Large intestine (tissue), 3 donors: ENCODE measurements around the gene CCNK. TPM values are rescaled to one million over a fixed set of nuclear protein-coding genes. Genes with fewer than 3 reads are reported as not detected.

Experiments used
- DNase-seq, 2 donors: peaks; one replicate each; pipeline versions ENCODE4 v3.0.0 to v3.0.0-alpha.2; 2013
- H3K27ac ChIP-seq: one replicate; pipeline ENCODE4 v1.5.1; 2013; ENCODE audit warnings: low read length
- H3K27me3 ChIP-seq: 2 replicates; pipeline ENCODE4 v1.6.1; 2013; ENCODE audit warnings: low read length; ENCODE audit not compliant: control insufficient read depth, insufficient read depth
- H3K36me3 ChIP-seq: 2 replicates; pipeline ENCODE4 v1.6.1; 2013; ENCODE audit warnings: low read length; ENCODE audit not compliant: control insufficient read depth, insufficient read depth
- H3K4me1 ChIP-seq: one replicate; pipeline ENCODE4 v1.6.1; 2013; ENCODE audit warnings: low read length; ENCODE audit not compliant: control insufficient read depth, insufficient read depth
- H3K4me3 ChIP-seq: one replicate; pipeline ENCODE4 v1.5.1; 2013; ENCODE audit warnings: low read length
- H3K9me3 ChIP-seq: one replicate; pipeline ENCODE4 v1.6.1; 2013; ENCODE audit warnings: mild to moderate bottlenecking, low read depth, low read length, moderate library complexity; ENCODE audit not compliant: control insufficient read depth
- WGBS: methylation state at CpG from one replicate; pipeline ENCODE4 v1.1.5; 2013; ENCODE audit warnings: low lambda C conversion rate; ENCODE audit not compliant: insufficient coverage; 5-methylcytosine and 5-hydroxymethylcytosine counted together
- polyA plus RNA-seq: library from polyadenylated mRNA; unstranded; fragments of 120-200 nt; gene quantifications from one replicate; pipeline ENCODE4 v1.2.1, GENCODE V29; 2013

The CCNK gene
- polyA plus RNA-seq, 1 donor, result 43.3 TPM

DNA sequence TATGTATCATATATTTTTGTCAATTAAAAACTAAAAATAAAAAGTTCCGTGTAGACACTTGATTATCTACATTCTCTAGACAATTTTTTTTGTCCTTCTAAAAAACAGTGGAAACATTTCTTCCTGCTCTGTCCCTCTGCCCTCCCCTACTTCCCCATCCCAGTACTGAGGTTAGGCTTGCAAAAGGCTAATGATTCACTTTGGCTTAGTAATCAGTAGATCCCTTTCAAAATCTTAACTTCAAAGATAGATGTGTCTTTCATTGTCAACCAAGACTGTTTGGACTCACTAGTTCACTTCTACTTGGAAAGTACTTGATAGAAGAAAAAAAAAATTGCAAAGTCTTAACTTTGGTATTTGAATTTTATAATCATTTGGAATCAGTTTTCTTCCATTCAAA, 4.3 kb upstream of the CCNK start:
- Histone ChIP-seq H3K27me3 (no peaks in the 10 kb centered on the region), H3K4me1 (no peaks in the 10 kb centered on the region), H3K9me3 (no peaks in the 10 kb centered on the region), H3K27ac (no peak overlapping the region), H3K36me3 (no peaks in the 10 kb centered on the region), H3K4me3 (no peak overlapping the region)
- no peak for DNase-seq
- 89% methylated on average over 1 of the region's 1 CpG for WGBS

DNA sequence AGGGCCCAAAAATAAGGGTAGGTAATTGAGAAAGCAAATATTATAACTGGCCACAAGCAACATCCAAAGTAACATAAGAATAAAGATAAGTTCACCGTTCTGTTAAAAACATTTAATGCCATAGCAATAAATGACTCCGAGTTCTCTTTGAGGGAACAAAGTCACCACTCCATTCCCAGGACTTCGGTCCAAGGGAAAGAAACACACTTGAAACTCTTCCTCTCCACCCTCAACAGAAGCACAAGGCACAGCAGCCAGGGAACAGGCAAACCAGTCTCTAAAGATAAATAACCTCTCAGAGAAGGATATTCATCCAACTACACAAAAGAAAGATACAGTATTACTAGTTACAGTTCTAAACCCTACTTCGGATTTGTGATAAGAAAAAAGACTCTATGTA, 3.1 kb upstream of the CCNK start:
- Histone ChIP-seq H3K27me3 (no peaks in the 10 kb centered on the region), H3K4me1 (peaks cover 2% of the 10 kb centered on the region), H3K9me3 (no peaks in the 10 kb centered on the region), H3K27ac (peak overlapping the region; percentile 74), H3K36me3 (no peaks in the 10 kb centered on the region), H3K4me3 (peak overlapping the region; percentile 82)
- WGBS, result no CpG with 5 or more reads among the region's 4 CpGs
- peak; percentile 37 to 72 for DNase-seq

DNA sequence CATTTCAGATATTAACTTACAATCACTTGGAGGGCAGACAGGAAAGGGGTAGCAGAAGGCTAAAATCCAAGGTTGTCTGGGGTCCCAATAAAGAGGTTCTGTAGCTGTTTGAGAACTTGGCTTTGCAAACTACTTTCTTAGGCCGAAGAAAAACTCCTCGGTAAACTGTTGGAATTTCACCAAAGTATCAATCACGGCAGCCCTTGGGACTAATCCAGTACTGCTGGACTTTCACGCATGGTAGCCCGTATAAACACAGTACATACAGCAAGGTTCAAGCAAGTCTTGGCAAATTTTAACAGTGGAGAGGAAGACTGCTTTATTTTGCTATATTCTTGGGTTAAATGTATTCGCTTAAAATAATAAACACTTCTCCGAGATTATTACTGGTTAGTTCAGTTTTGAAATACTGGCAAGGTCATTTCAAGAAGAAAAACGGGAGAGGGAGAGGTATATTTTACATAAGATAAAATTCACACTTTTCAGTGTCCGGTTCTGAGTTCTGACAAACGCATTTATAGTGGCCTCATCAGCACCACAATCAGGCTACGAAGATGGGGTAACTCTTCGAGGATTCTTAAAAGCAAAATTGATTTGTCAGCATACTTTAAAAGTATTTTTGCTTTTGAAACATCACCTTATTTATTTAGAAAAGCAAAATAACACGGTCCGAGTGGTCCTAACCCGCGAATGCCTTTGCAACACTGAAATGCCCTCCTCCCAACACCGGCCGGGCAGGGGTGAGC, 1.9 kb upstream of the CCNK start:
- H3K27ac ChIP-seq, result peak overlapping the region; percentile 74
- H3K36me3 ChIP-seq, result no peaks in the 10 kb centered on the region
- no CpG with 5 or more reads among the region's 18 CpGs for WGBS
- no peaks in the 10 kb centered on the region for H3K9me3 ChIP-seq
- H3K27me3 ChIP-seq, result no peaks in the 10 kb centered on the region
- peak in 1 of 2 donors; percentile 21 for DNase-seq
- H3K4me3 ChIP-seq, result peak overlapping the region; percentile 82
- H3K4me1 ChIP-seq, result peaks cover 2% of the 10 kb centered on the region

DNA sequence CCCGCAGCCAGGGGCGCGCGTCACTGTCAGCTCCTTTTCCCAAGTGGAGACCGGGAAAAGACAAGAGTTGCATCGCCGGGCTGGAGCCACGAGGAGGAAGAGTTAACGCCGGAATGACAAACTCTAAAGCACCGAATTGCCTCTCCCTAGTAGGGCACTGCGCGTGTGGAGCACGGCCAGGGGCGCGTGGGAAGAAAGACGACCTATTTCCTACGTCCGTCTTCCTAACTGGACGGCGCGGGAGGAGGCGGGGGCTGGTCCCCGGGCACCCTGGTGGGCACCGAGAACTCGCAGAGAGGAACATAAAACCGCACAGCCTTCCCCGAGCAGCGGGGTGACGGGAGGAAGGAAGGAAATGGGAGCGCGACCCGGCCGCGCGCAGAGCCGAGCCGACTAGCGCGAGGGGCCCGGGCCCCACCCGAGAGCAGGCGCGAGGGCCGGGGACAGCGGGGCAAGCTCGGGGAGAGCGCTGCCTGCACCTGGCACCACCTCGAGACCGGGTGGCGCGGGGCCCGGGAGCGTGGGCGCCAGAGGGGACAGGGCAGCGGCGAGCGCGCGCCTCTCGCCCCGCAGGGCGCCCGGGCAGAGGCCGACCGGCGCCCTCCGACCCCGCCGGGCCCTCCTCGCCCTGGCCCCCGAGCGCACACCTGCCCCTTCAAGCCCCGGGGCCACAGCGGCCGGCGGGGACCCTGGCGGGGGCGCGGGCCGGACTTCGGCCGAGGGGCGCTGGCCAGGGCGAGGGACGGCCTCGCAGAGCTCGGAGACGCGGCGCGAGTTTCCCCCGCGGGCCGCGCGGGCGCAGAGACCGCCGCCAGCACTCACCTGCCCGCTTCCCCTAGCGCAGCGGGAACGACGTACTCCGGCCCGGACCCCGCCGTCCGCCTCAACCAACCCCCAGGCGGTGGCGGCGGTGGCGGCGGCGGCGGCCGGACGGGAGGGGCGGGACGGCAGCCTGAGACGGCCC, 1.0 kb upstream of the CCNK start, which contains the start of gene SETD3:
Gene SETD3 (minus strand): TSS at position 954 of the 964 bp plus-strand sequence. CDS start 15,054 bp downstream, outside the sequence.
- Histone ChIP-seq H3K4me3 (peak within 1 kb of the TSS; percentile 87), H3K27ac (peak within 1 kb of the TSS; percentile 79), H3K27me3 (no peaks in the 10 kb centered on the region), H3K9me3 (no peaks in the 10 kb centered on the region), H3K36me3 (no peaks in the 10 kb centered on the region), H3K4me1 (peaks cover 2% of the 10 kb centered on the region)
- WGBS, result no CpG with 5 or more reads among the region's 122 CpGs
- peak; percentile 23 to 66 for DNase-seq

DNA sequence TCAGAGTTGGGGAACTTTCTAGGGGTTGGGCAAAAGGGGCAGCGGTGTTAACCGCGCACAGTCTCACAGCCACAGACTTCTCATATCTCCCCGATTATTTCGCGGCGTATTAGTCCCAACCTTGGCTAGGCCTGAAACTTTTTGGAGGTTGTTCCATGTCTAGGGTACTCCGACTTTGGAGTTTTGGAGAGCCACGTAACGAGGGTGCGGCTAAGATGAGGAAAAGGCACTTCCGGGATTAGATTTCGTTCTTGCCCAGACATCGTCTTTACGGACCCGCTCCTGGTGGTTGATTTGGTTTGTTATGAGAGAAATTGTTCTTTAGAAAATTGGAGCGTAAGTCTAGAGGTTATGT, 513 bp downstream of the CCNK start:
- peak; percentile 16 to 50 for DNase-seq
- H3K9me3 ChIP-seq, result no peaks in the 10 kb centered on the region
- no peaks in the 10 kb centered on the region for H3K27me3 ChIP-seq
- no CpG with 5 or more reads among the region's 17 CpGs for WGBS
- H3K36me3 ChIP-seq, result no peaks in the 10 kb centered on the region
- peak overlapping the region; percentile 79 for H3K27ac ChIP-seq
- peaks cover 2% of the 10 kb centered on the region for H3K4me1 ChIP-seq
- peak overlapping the region; percentile 87 for H3K4me3 ChIP-seq

DNA sequence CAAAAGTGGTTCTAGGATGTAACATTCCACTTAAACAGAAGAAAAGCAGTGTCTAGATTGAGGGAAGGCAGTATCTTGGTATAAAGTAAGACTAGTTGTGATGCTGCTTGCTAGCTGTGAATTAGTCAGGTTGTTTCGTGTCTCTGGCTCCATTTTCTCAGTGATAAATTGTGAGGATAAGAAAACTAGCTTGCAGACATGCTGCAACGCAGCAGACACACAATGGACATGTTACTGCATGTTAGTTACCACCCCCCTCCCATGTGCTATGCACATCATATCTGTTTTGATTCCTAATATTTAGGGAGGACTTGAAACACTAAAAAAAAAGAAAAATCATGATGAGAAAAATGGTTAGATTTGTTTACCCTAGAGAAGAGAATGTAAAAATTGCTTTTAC, 2.9 kb downstream of the CCNK start:
- H3K27ac ChIP-seq, result no peak overlapping the region
- DNase-seq, result no peak
- no peaks in the 10 kb centered on the region for H3K27me3 ChIP-seq
- no peaks in the 10 kb centered on the region for H3K36me3 ChIP-seq
- H3K9me3 ChIP-seq, result no peaks in the 10 kb centered on the region
- no peak overlapping the region for H3K4me3 ChIP-seq
- WGBS, result 60% methylated on average over 1 of the region's 2 CpGs
- H3K4me1 ChIP-seq, result peaks cover 2% of the 10 kb centered on the region

DNA sequence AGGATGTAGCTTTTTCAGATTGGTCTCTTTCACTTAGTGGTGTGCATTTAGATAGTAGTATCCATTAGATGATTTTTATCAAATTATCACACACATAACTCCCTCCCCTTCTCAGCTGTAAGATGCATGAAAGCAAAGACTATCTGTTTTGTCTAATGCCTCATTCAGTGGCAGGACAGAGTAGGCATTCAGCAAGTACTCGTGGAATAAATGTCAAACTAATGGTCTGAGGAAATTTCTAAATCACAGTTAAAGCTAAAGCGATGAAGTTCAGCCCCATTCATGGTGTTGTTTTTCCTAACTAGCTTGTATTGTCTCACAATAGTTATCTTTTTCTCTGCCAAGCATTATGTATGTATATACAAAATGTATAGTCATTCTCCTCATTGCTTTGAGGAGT, 16.1 kb downstream of the CCNK start:
- no peak overlapping the region for H3K4me3 ChIP-seq
- H3K36me3 ChIP-seq, result peaks cover 84% of the 10 kb centered on the region
- no peaks in the 10 kb centered on the region for H3K4me1 ChIP-seq
- WGBS, result no CpG with 5 or more reads among the region's 2 CpGs
- H3K9me3 ChIP-seq, result no peaks in the 10 kb centered on the region
- H3K27ac ChIP-seq, result no peak overlapping the region
- no peaks in the 10 kb centered on the region for H3K27me3 ChIP-seq
- no peak for DNase-seq

DNA sequence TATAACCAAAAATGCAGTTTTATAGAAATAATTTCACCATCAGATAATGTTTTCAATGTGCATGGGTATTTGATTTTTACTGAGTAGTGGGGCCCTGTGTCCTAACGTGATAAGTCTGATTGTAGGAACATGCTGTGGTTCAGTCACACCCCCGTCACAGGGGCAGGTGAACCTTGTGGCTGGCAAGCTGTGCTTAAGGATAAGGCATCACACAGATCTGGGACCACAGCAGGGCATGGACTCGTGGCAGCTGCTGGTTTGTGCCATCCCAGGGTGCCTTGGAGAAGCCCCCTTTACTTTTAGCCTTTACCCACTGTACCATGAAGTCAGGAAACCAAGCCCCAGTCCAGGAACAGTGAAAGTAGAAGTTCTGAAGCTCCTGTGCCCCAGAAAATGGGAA, 16.7 kb downstream of the CCNK start:
- H3K27me3 ChIP-seq, result no peaks in the 10 kb centered on the region
- H3K36me3 ChIP-seq, result peaks cover 86% of the 10 kb centered on the region
- no peak for DNase-seq
- no peak overlapping the region for H3K4me3 ChIP-seq
- no peak overlapping the region for H3K27ac ChIP-seq
- no peaks in the 10 kb centered on the region for H3K9me3 ChIP-seq
- H3K4me1 ChIP-seq, result no peaks in the 10 kb centered on the region
- no CpG with 5 or more reads among the region's 3 CpGs for WGBS

DNA sequence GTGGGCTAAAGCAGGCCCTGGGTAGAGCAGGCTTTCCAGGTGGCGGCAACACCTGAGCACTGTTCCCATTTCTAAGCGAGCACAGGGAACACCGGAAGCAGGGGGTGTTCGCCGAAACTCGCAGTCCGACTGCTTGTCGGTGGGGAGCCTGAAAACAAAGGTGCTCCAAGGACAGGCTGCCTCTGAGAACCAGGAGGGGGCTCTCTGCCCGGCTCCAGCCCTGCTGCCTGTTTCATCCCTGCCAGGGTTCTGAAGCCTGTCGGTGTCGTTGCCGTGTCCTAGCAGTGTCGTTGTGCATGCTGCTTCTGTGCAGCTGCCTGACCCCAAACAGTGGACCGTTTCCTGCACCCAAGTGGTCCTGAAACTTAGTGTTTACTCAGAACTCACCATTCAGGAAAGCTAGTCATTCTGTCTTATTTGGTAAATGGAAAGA, 21.8 kb downstream of the CCNK start:
- H3K27ac ChIP-seq, result no peak overlapping the region
- no CpG with 5 or more reads among the region's 14 CpGs for WGBS
- no peaks in the 10 kb centered on the region for H3K27me3 ChIP-seq
- H3K4me1 ChIP-seq, result no peaks in the 10 kb centered on the region
- no peak overlapping the region for H3K4me3 ChIP-seq
- H3K9me3 ChIP-seq, result no peaks in the 10 kb centered on the region
- H3K36me3 ChIP-seq, result peaks cover 88% of the 10 kb centered on the region
- DNase-seq, result no peak

DNA sequence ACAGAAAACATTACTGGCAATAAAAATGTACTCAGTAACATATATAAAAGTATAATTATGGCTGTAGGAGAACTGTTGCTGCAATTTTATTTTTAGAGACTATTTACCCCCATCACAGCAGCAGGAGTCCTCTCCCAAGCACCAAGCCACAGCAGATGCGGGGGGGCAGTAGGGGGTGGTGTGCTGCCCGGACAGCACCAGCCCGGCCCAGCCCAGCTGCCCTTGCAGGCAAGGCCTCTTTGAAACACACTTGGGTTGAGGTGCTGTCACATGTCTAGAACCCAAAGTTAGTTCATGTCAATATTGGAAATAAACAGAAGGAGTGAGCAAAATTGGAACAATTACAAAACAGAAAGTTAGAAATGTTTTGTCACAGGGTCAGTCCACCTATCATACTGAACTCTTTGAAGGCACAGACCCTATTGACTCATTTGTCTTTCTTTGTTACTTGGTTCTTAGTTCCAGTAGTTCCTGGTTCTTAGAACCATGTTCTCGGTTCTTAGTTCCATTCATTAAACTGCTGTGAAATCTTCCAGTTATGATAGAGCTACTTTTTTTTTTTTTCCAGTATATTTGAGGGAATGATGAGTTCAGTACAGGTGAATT, 22.7 kb downstream of the CCNK start:
- 100% methylated on average over 1 of the region's 4 CpGs for WGBS
- no peak for DNase-seq
- Histone ChIP-seq H3K27me3 (no peaks in the 10 kb centered on the region), H3K36me3 (peaks cover 88% of the 10 kb centered on the region), H3K9me3 (no peaks in the 10 kb centered on the region), H3K4me3 (no peak overlapping the region), H3K27ac (no peak overlapping the region), H3K4me1 (no peaks in the 10 kb centered on the region)
